SIG-M5 (cell line): Measurements from ENCODE around the gene DNALI1.
"Not testable (repeated sequence)": the region's sequence is repeated elsewhere in the genome, so short reads cannot be mapped to it uniquely, and the experiment has no call there.

Experiments
- DNase-seq: peaks from one replicate; lab custom pipeline; 2025; lab: John Stamatoyannopoulos, UW

Gene DNALI1

DNA sequence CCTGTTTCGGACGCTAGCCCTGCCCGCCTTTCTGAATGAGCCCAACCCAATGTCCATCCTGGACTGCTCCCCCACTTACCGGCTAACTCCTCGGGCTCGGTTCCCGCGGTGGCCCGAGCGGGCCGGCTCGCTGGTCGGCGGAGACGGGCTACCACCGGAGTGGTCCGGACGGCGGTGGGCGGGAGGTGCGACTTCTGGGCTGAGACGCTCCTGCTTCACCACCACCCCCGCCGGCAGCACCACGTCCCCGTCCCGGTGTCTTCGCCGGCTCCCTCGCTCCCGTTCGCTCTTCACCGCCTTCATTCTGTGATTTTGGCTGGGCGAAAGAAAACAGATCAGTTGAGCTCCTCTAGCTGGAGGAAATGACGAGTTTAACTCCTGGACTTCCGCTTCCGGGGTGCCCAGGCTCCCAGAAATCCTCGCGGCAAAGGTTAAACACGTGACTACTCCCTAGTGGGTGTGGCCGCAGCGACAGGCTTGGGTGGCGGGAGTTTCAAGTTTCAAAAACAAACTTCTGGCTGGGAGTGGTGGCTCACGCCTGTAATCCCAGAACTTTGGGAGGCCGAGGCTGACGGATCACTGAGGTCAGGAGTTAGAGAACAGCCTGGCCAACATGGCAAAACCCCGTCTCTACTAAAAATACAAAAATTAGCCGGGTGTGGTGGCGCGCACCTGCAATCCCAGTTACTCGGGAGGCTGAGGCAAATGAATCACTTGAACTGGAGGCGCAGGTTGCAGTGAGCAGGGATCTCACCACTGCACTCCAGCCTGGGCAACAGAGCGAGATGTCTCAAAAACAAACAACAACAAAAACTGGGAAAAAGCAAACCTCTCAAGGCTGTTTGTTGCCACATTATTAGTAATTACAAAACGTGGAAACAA, 2.6 kb upstream of the DNALI1 start, which contains the start of gene SNIP1:
SNIP1 (minus strand) TSS at position 367 of the 882 bp plus-strand sequence; CDS start at position 303, 64 bp downstream.
- peak; percentile 62 for DNase-seq

DNA sequence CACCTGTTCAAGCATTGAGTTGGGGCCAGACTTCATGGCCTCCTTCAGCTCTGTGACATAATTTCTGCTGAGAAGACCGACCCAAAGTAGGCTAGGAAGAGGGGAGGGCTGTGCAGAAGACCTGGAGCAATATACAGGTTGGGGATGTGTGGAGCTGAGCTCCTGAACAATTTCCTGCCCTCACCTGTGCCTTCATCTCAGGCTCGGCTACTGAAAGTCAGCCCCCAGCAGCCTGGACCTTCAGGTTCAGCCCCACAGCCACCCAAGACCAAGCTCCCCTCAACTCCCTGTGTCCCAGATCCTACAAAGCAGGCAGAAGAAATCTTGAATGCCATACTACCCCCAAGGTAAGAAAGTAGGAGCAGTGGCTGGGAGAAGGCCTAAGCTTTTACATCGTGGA, 662 bp downstream of the DNALI1 start:
- DNase-seq: no peak

DNA sequence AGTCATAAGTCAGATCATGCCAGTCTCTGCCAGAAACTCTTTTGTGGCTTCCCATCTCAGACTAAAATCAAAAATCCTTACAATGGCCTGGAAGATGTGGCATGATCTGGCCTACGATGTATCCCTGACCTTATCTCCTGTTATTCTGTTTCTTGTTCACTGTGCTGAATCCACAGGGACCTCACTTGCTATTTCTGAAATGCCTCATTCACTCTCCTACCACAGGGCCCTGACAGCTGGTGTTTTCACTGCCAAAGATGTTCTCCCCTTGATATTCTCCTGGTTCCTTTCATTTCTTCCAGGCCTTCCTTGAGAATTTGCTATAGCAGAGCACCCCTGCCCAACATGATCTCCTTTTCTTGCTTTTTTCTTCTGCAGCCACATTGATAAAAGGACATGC, 1.7 kb downstream of the DNALI1 start:
- DNase-seq: no peak

DNA sequence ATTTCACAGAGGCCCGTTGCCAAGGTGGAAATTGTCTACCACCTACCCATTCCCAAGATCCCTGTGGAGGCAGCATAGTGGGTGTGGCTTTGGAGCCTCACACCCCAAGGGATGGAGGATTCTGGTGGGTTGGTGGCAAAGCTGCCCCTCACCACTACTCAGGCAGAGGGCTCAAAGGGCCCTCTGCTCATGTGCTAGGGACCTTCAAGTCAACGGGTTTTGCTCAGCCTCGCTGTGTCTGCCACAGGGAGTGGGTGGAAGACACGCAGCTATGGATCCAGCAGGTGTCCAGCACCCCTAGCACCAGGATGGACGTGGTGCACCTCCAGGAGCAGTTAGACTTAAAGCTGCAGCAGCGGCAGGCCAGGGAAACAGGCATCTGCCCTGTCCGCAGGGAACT, 2.3 kb downstream of the DNALI1 start:
- DNase-seq: no peak

DNA sequence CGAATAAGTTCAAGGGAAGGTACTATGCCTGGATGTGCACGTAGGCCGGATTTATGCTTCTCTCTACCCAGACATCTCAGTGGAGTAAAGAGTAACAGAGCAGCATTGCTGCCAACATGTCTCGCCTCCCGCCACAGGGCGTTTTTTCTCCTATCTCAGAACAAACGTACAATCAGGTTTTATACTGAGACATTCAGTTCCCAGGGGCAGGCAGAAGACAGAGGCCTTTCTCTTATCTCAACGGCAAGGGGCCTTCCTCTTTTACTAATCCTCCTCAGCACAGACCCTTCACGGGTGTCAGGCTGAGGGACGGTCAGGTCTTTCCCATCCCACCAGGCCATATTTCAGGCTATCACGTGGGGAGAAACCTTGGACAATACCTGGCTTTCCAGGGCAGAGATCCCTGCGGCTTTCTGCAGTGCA, 3.2 kb downstream of the DNALI1 start:
- not testable (repeated sequence) for DNase-seq

DNA sequence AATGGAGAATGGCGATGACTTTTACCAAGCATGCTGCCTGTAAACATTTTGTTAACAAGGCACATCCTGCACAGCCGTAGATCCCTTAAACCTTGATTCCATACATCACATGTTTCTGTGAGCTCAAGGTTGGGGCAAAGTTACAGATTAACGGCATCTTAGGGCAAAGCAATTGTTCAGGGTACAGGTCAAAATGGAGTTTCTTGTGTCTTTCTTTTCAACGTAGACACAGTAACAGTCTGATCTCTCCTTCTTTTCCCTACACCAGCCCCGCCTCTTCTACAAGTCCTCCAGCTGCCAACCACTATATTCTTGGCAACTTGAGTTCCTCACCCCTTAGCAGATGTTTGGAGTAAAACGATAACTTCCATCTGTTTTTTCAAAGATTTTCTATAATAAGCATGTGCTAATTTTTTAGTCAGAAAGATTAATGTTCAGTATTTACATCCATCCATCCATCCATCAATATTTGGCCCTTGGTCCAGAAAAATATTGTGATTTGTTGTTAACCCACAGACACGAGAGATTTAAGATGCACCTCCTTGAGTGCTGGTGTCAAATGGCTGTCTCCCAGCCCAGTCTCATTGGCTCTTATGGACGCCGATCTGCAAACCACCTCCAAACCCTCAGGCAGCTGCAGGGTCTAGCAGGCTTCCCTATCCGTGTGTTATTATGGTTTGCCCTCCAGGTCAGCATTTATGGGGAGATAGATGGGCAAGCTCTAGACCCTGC, 3.8 kb downstream of the DNALI1 start:
- no peak for DNase-seq

DNA sequence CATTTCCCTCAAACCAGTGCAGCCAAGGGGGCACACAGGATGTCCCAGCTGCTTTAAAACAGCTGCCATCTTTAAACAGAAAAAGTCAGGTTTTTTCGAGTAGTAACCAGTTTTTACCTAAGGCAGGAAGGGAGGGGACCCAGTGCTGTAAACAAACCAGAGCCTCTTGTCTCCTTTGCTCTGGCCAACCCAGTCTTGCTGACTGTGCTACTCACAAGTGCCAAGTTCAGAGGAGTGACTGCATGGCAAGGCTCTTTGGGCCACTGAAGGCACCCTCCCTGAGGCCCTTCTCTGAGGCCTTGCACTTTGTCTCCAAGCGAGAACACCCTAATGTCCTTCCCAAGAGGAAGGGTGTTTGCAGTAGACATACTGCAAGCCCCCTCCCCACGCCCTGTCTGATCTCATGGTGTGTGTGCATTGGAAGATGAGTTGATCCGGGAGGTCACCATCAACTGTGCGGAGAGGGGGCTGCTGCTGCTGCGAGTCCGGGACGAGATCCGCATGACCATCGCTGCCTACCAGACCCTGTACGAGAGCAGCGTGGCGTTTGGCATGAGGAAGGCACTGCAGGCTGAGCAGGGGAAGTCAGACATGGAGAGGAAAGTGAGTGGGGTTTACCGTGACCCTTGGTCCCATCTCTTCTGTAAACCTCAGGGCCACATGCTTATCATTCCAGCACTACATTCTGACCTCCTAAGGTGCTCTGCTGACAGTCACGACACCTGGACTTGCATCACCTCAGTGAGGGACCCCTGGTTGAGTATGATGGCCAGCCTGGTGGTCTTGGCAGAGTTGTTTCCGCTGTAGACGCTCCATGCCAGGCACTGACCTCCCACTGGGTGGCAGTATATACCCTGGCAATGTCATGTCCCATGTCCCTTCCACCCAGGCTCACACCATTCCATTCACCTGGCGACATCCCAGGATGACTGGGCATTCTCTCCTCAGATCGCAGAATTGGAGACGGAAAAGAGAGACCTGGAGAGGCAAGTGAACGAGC, 4.7 kb downstream of the DNALI1 start:
- no peak for DNase-seq

DNA sequence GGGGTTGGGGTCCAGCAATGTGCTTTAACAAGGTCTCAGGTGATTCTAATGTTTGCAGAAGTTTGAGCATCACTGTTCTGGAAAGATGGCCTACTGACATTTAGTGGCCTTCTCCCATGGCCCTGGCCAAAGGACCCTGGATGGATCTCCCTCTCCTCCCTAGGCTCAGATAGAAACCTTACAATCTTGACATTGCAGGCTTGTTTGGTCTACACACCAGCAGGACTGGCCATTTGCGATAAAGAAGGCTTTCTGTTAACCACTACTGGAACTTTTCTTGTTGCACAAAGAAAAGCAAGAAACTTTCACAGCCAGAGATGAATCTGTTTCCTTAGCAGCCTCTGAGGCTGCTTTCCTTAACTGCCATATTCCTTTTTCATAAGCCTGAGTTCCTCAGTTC, 6.2 kb downstream of the DNALI1 start:
- no peak for DNase-seq

DNA sequence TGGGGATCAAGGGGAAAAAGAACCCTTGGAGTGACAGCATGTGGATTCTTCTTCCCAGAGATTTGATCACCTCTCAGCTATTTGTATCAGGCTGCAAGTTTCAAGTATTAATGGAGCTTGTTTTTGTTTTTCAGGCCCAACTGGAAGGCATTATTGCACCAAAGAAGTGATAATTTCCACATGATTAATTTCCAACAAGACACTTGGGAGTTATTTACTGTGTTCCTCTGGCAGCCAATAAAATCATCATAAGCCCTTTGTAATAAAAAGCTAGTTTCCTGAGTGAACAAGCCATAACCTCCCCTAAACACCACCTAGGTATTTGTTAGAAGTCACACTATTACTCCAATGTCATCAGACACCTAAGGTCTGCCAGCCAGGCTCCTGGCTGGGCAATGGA, 8.2 kb downstream of the DNALI1 start:
- no peak for DNase-seq

DNA sequence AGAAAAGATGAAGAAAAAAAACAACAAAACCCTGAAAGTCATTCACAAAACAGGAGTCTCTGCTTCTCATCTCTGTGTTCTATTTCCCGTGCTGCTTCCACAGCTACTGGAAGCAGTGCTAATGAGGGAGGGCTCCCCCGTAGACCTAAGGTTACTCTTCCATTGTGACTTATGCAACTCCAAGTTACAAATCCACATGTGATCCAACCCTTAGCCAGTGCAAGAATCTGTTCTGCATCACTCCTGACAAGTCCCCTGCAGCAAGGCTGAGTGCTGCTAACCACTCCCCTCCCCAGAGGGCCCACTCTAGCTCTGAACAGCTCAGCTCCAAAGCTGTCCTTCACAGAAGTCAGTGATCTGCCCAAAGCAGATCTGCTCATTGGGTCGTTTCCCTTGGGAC, 10.3 kb downstream of the DNALI1 start:
- DNase-seq: no peak

DNA sequence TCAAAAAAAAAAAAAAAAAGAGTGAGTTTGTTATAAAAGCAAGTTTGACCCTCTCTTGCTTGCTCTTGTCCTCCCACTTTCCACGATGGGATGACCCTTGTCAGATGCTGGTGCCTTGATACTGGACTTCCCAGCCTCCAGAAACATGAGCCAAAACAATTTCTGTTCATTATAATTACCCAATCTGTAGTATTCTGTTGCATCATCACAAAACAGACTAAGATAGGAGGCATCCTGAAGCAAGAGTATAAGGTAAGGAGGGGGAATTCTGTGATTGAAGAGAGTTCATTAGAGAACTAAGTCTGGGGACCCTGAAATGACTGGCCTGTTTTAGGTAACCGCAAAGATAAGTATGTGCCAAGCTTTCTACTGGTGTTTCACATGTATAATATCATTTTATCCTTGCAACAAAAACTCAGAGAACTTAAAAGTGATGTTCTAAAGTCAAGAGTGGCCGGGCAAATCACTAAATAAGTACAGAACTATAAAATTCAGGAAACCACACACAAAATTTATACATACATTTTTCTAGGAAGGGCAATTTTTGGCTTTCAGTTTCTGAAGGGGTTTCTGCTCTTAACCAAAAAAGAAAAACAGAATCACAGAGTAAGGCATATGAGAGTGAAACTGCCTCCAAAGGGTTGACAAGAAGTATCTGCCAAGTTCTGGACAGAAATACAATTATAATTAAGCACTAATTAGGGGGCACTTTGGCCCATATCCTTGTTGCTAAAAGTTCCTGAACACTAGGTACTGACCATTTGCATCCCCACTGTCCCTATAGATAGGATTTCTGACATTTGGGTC, 14.0 kb downstream of the DNALI1 start:
- no peak for DNase-seq

DNA sequence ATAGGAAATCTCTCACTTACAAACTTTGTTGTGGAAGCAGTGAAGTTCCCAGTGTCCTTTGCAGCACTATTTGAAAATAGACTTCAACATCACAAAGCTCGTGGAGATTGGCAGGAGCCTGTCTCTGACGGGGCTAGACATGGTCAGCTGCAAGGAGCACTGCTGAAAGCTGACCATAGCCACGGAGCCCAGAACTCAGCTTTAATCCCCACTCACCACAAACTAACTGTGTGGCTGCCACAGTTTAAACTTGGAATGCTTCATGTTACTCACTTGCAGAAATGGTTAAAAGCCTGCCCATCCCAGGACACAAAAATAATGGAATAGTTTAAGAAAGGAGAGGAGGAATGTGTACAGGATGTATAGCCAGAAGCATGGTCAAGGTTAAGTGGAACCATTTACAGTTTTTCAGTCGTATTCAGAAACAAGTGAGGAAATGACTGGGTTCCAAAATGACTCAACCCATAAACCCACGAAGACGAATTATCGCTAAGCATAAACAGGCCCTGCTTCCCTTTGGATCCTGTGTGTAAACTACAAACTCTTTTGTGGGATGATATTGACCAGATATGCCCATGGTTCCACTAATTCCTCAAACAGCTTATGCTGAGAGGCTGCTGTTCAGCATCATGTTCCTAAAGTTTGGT, 18.2 kb downstream of the DNALI1 start:
- no peak for DNase-seq

DNA sequence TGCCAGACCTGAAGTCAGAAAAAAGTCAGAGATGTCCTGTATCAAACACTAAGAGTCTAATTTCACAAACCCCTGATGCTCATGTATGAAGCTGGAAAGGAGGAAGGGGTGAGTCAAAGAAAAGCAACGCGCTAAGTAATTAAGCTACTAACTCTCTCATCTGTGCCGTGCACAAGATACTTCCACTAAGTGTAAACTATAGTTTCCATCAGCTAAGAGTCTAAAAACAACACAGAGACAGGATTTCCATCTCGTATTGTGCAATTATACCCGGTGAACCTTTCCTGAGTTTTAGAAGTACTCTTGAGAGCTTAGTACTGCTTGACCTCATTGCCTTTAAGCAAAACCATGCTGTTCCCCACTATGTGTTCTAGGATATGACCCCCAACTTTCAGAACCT, 19.0 kb downstream of the DNALI1 start:
- no peak for DNase-seq

DNA sequence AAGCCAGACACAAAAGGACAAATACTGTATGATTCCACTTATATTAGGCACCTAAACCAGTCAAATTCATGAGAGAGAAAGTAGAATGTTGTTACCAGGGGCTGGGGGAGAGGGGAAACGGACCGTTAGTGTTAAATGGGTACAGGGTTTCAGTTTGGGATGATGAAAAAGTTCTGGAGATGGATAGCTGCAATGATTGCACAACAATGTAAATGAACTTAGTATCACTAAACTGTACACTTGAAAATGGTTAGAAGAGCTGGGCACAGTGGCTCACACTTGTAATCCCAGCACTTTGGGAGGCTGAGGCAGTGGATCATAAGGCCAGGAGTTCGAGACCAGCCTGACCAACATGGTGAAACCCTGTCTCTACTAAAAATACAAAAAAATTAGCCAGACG, 27.8 kb downstream of the DNALI1 start:
- not testable (repeated sequence) for DNase-seq

DNA sequence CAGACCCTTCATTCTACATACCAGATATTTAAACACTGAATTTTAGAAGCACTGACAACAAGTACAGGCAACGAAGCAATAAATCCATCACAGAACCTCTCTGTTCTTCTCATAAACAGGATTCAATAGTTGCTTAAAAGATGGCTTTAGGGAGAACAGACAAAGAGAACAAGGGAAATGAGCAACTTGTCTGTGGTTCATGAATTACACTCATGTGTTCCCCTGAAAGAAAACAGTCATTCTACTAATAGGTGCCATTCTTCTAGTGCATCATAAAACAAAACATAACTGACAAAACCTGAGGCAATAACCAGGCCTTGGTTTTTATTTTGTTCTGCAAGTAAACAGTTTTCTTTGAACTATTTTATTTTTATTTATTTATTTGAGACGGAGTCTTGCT, 32.2 kb downstream of the DNALI1 start:
- no peak for DNase-seq

DNA sequence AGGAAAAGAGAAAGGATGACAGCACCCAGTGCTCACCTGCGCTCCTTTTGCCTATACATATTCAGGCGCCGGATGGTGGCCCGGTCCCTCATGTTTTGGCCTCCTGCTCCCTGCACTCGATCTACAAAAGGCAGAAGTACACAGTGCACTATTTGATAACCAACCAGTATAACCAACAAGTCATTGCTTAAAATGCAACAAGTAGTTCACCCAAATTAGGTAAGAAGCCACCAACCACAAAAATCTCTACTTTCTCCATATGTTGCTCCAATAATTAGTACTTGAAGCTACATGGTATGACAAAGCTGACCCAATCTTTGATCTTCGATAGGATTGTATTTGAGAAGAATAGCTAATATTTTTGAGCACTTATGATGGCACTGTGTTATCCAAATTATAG, 37.0 kb downstream of the DNALI1 start:
- no peak for DNase-seq

DNA sequence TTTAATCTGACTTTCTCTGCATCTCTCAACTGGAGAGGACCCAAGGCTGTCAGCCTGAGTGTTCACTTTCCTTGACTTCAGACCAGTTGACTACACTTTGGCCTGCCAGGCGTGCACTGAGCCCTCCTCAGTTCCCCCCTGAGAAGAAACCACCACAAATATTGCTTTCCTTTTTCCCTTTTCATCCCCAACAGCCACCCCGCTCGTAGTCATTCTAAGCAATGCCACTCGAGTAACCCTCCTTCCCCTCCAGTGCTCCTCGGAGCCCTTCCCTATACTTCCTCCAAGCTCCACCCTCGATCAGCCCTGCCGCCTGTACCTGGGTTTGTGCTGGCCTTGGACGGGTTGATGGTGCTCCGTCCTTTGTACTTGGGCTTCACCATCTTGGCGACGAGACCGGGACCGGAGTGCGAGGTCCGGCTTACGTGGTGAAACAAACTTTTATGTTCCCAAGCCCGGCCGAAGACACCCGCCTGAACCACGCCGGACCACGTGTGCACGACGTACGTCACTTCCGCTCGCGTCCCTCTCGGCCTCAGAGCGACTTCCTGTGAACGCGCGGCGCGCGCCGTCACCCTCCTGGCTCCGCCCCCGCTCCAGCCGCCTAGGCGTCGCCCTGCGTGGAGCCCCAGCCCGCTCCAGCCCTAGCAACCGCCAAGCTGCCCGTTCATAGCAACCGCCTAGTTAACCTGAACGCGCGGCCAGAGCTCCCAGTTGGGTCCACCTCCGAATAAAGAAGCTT, 38.9 kb downstream of the DNALI1 start, which contains the start of gene GNL2:
GNL2 (minus strand) TSS at position 498 of the 742 bp plus-strand sequence; CDS start at position 383, 115 bp downstream.
- peak; percentile 74 for DNase-seq

DNA sequence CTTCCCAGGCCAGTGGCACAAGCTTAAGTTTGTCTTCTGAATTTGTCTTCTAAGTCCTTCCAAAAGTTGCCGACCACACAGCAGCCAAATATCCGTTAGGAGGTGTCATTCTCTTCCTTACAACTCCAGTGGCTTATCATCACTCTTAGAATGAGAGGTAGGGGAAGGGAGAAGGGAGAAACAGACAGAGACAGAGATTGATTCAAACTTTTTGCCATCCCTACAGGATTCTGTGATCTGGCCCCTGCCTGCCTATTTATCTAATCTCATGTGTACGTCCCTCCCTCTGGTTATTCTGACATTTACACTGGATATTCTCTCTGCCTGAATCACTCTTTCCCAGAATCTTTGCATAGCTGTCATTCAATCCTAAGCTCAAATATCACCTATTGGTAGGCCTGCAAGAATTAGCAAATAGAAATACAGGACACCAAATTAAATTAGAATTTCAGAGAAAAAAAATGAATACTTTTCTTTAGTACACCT, 39.5 kb downstream of the DNALI1 start:
- DNase-seq: no peak

DNA sequence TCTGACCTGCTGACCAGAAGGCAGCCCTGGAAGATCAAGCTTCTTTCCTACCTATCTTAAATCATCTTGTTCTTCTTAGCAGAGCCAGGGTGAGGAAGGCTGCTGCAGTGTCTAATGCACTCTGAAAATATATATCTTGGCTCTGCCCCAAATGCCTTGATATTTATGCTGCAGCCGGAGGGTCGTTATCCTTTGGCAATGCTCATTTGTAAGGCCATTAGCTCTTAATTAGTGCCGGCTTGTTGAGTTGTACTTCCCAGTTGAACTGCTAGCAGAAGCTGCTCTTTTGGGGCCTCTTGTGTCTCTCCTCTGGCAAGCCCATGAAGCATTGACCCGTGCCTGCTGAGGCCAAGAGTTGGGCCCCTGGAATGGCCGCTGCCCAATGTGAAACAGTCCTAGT, 43.2 kb downstream of the DNALI1 start:
- DNase-seq: no peak

DNA sequence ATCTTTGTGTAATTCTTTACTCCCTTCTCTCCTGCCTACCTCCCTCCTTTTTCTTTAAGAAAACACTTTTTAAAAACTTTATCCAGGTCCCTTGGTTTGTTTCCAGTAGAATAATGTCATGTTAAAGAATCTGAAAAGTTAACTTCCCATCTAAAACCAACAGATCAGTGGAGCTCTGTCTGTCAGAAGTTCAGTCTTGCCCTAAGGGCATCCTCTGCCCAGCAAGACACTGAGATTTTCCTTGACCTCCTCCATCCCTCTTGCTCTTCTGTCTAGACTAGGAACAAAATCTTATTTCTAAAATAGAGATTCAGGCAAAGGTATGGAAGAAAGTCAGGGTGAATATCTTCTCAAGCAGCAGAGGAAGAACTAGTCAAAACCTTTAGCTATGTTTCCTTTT, 44.7 kb downstream of the DNALI1 start:
- DNase-seq: no peak
